Naive B cell (primary cell): ENCODE results near the gene HSD17B13. TPM values are rescaled to one million over a fixed set of nuclear protein-coding genes. Genes with fewer than 3 reads are reported as not detected.

Source experiments
- ATAC-seq, 2 donors: fragments of 150-1000 bp; cut with Tn5 transposase; 2 replicates each; pipeline ENCODE4 v1.10.0; 2021; ENCODE audit warnings: low read depth in 2 of 2, mild to moderate bottlenecking in 2 of 2, moderate library complexity in 2 of 2
- DNase-seq: peaks from one replicate; pipeline ENCODE4 v3.0.0; 2022
- H3K27ac Mint-ChIP-seq, 6 donors: one replicate each; pipeline ENCODE4 v1.8.0; 2020 to 2022; ENCODE audit warnings: mild to moderate bottlenecking in 6 of 6, mixed read lengths in 6 of 6, moderate library complexity in 5 of 6, inconsistent platforms in 2 of 6
- H3K27me3 Mint-ChIP-seq, 3 donors: one replicate each; pipeline ENCODE4 v1.8.0; 2021 to 2022; ENCODE audit warnings: mixed read lengths in 3 of 3, mild to moderate bottlenecking in 1 of 3
- H3K36me3 Mint-ChIP-seq, 2 donors: one replicate each; pipeline ENCODE4 v1.8.0; 2020 to 2022; ENCODE audit warnings: mixed read lengths in 2 of 2, inconsistent platforms in 1 of 2, mild to moderate bottlenecking in 1 of 2
- H3K4me1 Mint-ChIP-seq, 3 donors: one replicate each; pipeline ENCODE4 v1.8.0; 2020 to 2022; ENCODE audit warnings: mixed read lengths in 3 of 3, inconsistent platforms in 1 of 3, mild to moderate bottlenecking in 1 of 3, moderate library complexity in 1 of 3
- H3K4me3 Mint-ChIP-seq, 8 donors: one replicate each; pipeline ENCODE4 v1.8.0; 2020 to 2022; ENCODE audit warnings: mild to moderate bottlenecking in 8 of 8, mixed read lengths in 8 of 8, moderate library complexity in 8 of 8, inconsistent platforms in 2 of 8
- H3K9me3 Mint-ChIP-seq, 7 donors: one replicate each; pipeline ENCODE4 v1.8.0; 2020 to 2022; ENCODE audit warnings: mixed read lengths in 7 of 7, mild to moderate bottlenecking in 5 of 7, inconsistent platforms in 2 of 7, moderate library complexity in 1 of 7
- polyA plus RNA-seq, 6 donors: library from polyadenylated mRNA; unstranded; fragments of 300-500 nt; fragmentation: Illumina TruSeq; gene quantifications; one replicate each; pipeline ENCODE4 v1.2.3, GENCODE V29; 2021; ENCODE audit warnings: low read depth in 6 of 6

Gene HSD17B13
- polyA plus RNA-seq = under 1 TPM in 2 of 6 donors, not detected in 4; 0.17 to 0.19 TPM

GRCh38 chr4:87322754-87323153 lies at the start of gene HSD17B13:
HSD17B13 (minus strand) TSS chr4:87322882; CDS start chr4:87322841, 41 bp downstream.
- Mint-ChIP-seq H3K4me3 (no peak within 1 kb of the TSS), H3K4me1 (no peaks in the 10 kb centered on the region), H3K27me3 (no peaks in the 10 kb centered on the region), H3K27ac (no peak within 1 kb of the TSS), H3K36me3 (no peaks in the 10 kb centered on the region), H3K9me3 (peaks cover 0 to 3% (median 0%) of the 10 kb centered on the region in 7 donors)
- DNase-seq = no peak
- ATAC-seq = no peak

- Mint-ChIP-seq H3K36me3 (peaks cover 14 to 17% of the 10 kb centered on the region in 2 donors), H3K27ac (peak overlapping the region in 1 of 6 donors; percentile 26), H3K27me3 (no peaks in the 10 kb centered on the region), H3K9me3 (no peaks in the 10 kb centered on the region), H3K4me3 (no peak overlapping the region), H3K4me1 (peaks cover 4 to 9% (median 4%) of the 10 kb centered on the region in 3 donors)
- ATAC-seq (no peak), DNase-seq (no peak)
Observed at GRCh38 chr4:87370068-87370467, 47.4 kb upstream of the HSD17B13 start.

- no peak for DNase-seq
- Mint-ChIP-seq H3K27ac (no peak overlapping the region), H3K27me3 (no peaks in the 10 kb centered on the region), H3K4me1 (peaks cover 4 to 9% (median 4%) of the 10 kb centered on the region in 3 donors), H3K4me3 (no peak overlapping the region), H3K36me3 (peaks cover 30 to 34% of the 10 kb centered on the region in 2 donors), H3K9me3 (no peaks in the 10 kb centered on the region)
- no peak for ATAC-seq
Observed at GRCh38 chr4:87366521-87367162, 44.0 kb upstream of the HSD17B13 start.

- H3K9me3 Mint-ChIP-seq = no peaks in the 10 kb centered on the region
- no peaks in the 10 kb centered on the region for H3K27me3 Mint-ChIP-seq
- DNase-seq = no peak
- peak overlapping the region in 2 of 6 donors; percentile 27 to 54 for H3K27ac Mint-ChIP-seq
- peaks cover 4 to 7% (median 4%) of the 10 kb centered on the region in 3 donors for H3K4me1 Mint-ChIP-seq
- H3K36me3 Mint-ChIP-seq = peaks cover 22 to 28% of the 10 kb centered on the region in 2 donors
- ATAC-seq = no peak
- no peak overlapping the region for H3K4me3 Mint-ChIP-seq
Observed at GRCh38 chr4:87365348-87365747, 42.7 kb upstream of the HSD17B13 start.

- DNase-seq = no peak
- H3K4me1 Mint-ChIP-seq = no peaks in the 10 kb centered on the region
- ATAC-seq = no peak
- no peaks in the 10 kb centered on the region for H3K9me3 Mint-ChIP-seq
- H3K36me3 Mint-ChIP-seq = peaks cover 21 to 32% of the 10 kb centered on the region in 2 donors
- H3K27me3 Mint-ChIP-seq = no peaks in the 10 kb centered on the region
- no peak overlapping the region for H3K4me3 Mint-ChIP-seq
- peak overlapping the region in 1 of 6 donors; percentile 56 for H3K27ac Mint-ChIP-seq
Observed at GRCh38 chr4:87363552-87363951, 40.9 kb upstream of the HSD17B13 start.

GRCh38 chr4:87360338-87360935 lies 37.8 kb upstream of the HSD17B13 start:
- no peaks in the 10 kb centered on the region for H3K9me3 Mint-ChIP-seq
- H3K4me3 Mint-ChIP-seq = no peak overlapping the region
- H3K27me3 Mint-ChIP-seq = no peaks in the 10 kb centered on the region
- H3K36me3 Mint-ChIP-seq = peaks cover 15 to 25% of the 10 kb centered on the region in 2 donors
- H3K27ac Mint-ChIP-seq = no peak overlapping the region
- H3K4me1 Mint-ChIP-seq = no peaks in the 10 kb centered on the region
- ATAC-seq (no peak), DNase-seq (no peak)

- DNase-seq (no peak), ATAC-seq (no peak)
- no peaks in the 10 kb centered on the region for H3K4me1 Mint-ChIP-seq
- H3K9me3 Mint-ChIP-seq = no peaks in the 10 kb centered on the region
- no peak overlapping the region for H3K4me3 Mint-ChIP-seq
- peaks cover 13 to 22% of the 10 kb centered on the region in 2 donors for H3K36me3 Mint-ChIP-seq
- H3K27me3 Mint-ChIP-seq = no peaks in the 10 kb centered on the region
- no peak overlapping the region for H3K27ac Mint-ChIP-seq
Observed at GRCh38 chr4:87359258-87359657, 36.6 kb upstream of the HSD17B13 start.

- H3K9me3 Mint-ChIP-seq = no peaks in the 10 kb centered on the region
- DNase-seq (no peak), ATAC-seq (no peak)
- no peaks in the 10 kb centered on the region for H3K27me3 Mint-ChIP-seq
- H3K36me3 Mint-ChIP-seq = peaks cover 7 to 9% of the 10 kb centered on the region in 2 donors
- H3K27ac Mint-ChIP-seq = peak overlapping the region; percentile 2 to 86 (median 48)
- no peak overlapping the region for H3K4me3 Mint-ChIP-seq
- H3K4me1 Mint-ChIP-seq = no peaks in the 10 kb centered on the region
Observed at GRCh38 chr4:87356832-87357526, 34.3 kb upstream of the HSD17B13 start.

- Mint-ChIP-seq H3K27ac (peak overlapping the region in 3 of 6 donors; percentile 47 to 74 (median 58)), H3K4me3 (no peak overlapping the region), H3K4me1 (no peaks in the 10 kb centered on the region), H3K27me3 (no peaks in the 10 kb centered on the region), H3K9me3 (no peaks in the 10 kb centered on the region), H3K36me3 (peaks cover 7 to 9% of the 10 kb centered on the region in 2 donors)
- no peak for DNase-seq
- no peak for ATAC-seq
Observed at GRCh38 chr4:87354168-87355102, 31.8 kb upstream of the HSD17B13 start.

- DNase-seq = no peak
- peaks cover 5 to 7% of the 10 kb centered on the region in 2 donors for H3K36me3 Mint-ChIP-seq
- H3K27ac Mint-ChIP-seq = peak overlapping the region in 1 of 6 donors; percentile 22
- no peak for ATAC-seq
- H3K4me3 Mint-ChIP-seq = no peak overlapping the region
- no peaks in the 10 kb centered on the region for H3K9me3 Mint-ChIP-seq
- no peaks in the 10 kb centered on the region for H3K27me3 Mint-ChIP-seq
- H3K4me1 Mint-ChIP-seq = no peaks in the 10 kb centered on the region
Observed at GRCh38 chr4:87353592-87353991, 30.9 kb upstream of the HSD17B13 start.

- peak overlapping the region in 2 of 6 donors; percentile 42 to 85 for H3K27ac Mint-ChIP-seq
Observed at GRCh38 chr4:87345139-87345538, 22.5 kb upstream of the HSD17B13 start.

GRCh38 chr4:87342872-87343271 lies 20.2 kb upstream of the HSD17B13 start:
- ATAC-seq (no peak), DNase-seq (no peak)
- Mint-ChIP-seq H3K27ac (no peak overlapping the region), H3K4me3 (no peak overlapping the region), H3K36me3 (peaks cover 40 to 56% of the 10 kb centered on the region in 2 donors), H3K9me3 (peaks cover 0 to 22% (median 13%) of the 10 kb centered on the region in 7 donors), H3K4me1 (peaks cover 0 to 3% (median 0%) of the 10 kb centered on the region in 3 donors), H3K27me3 (no peaks in the 10 kb centered on the region)

More at GRCh38 chr4:87345139-87345538, 22.5 kb upstream of the HSD17B13 start:
- ATAC-seq = no peak
- DNase-seq = no peak
- H3K27me3 Mint-ChIP-seq = no peaks in the 10 kb centered on the region
- no peaks in the 10 kb centered on the region for H3K4me1 Mint-ChIP-seq
- peaks cover 0 to 22% (median 13%) of the 10 kb centered on the region in 7 donors for H3K9me3 Mint-ChIP-seq
- H3K4me3 Mint-ChIP-seq = no peak overlapping the region
- H3K36me3 Mint-ChIP-seq = peaks cover 25 to 34% of the 10 kb centered on the region in 2 donors
